ENCODE results near the gene KIN. TPM values are rescaled to one million over a fixed set of nuclear protein-coding genes. Genes with fewer than 3 reads are reported as not detected.

KIN gene
- polyA plus RNA-seq, 3 donors: 3.0 to 4.6 (median 3.1) TPM

GRCh38 chr10:7706534-7707073, 81.2 kb downstream of the KIN start:
- peaks cover 2 to 8% of the 10 kb centered on the region in 2 donors for H3K27me3 ChIP-seq (ENCODE audit: control insufficient read depth in 2 of 2, insufficient read depth in 2 of 2, low read length in 2 of 2)
- intact Hi-C loops (cut with micrococcal nuclease): no loop called here
- DNase-seq: no peak
- no peaks in the 10 kb centered on the region for H3K4me1 ChIP-seq (ENCODE audit: control insufficient read depth in 1 of 2, insufficient read depth in 2 of 2, low read length in 2 of 2)
- H3K79me2 ChIP-seq (ENCODE audit: insufficient read depth, low read length): no peaks in the 10 kb centered on the region
- 88% methylated on average over 1 of the region's 4 CpGs for WGBS (ENCODE audit: insufficient coverage)
- H3K4me3 ChIP-seq (replicated peaks in 1 of 3; ENCODE audit: low read depth in 2 of 3, low read length in 3 of 3): no peak overlapping the region
- H3K36me3 Mint-ChIP-seq: no peaks in the 10 kb centered on the region
- no peaks in the 10 kb centered on the region for H3K4me1 Mint-ChIP-seq
- H3K27ac Mint-ChIP-seq: no peak overlapping the region
- H3K27ac ChIP-seq (ENCODE audit: low read depth in 1 of 2, low read length in 2 of 2): no peak overlapping the region
- no peaks in the 10 kb centered on the region for H3K36me3 ChIP-seq (replicated peaks in 1 of 2; ENCODE audit: control insufficient read depth in 1 of 2, insufficient read depth in 2 of 2, low read length in 2 of 2)
- H4K20me1 ChIP-seq (ENCODE audit: insufficient read depth, low read length): no peaks in the 10 kb centered on the region
- H2AFZ ChIP-seq (ENCODE audit: insufficient read depth, low read depth, low read length, poor library complexity, severe bottlenecking): no peak overlapping the region
- no peak overlapping the region for H3K4me2 ChIP-seq (replicated peaks; ENCODE audit: extremely low read depth, low read length, poor library complexity, severe bottlenecking)
- H3K27me3 Mint-ChIP-seq (ENCODE audit: low read depth in 3 of 3): peaks cover 5 to 28% (median 8%) of the 10 kb centered on the region in 3 donors
- no peaks in the 10 kb centered on the region for H3K9me3 ChIP-seq (replicated peaks in 1 of 2; ENCODE audit: control insufficient read depth in 1 of 2, insufficient read depth in 1 of 2, low read length in 2 of 2)
- no peak for TF ChIP-seq CTCF (IDR thresholded peaks at IDR 0.05)
- no peak overlapping the region for H3K9ac ChIP-seq (ENCODE audit: insufficient read depth, low read length, poor library complexity, severe bottlenecking)
- peak overlapping the region in 1 of 2 donors; percentile 12 for H3K4me3 Mint-ChIP-seq
- H3K9me3 Mint-ChIP-seq: peaks cover 0 to 4% (median 0%) of the 10 kb centered on the region in 7 donors

- intact Hi-C loops (cut with micrococcal nuclease): no loop called here
- H3K36me3 Mint-ChIP-seq: no peaks in the 10 kb centered on the region
- TF ChIP-seq CTCF (IDR thresholded peaks at IDR 0.05): no peak
- Histone ChIP-seq H3K4me2 (replicated peaks; ENCODE audit: extremely low read depth, low read length, poor library complexity, severe bottlenecking) (no peak overlapping the region), H3K27me3 (ENCODE audit: control insufficient read depth in 2 of 2, insufficient read depth in 2 of 2, low read length in 2 of 2) (peaks cover 2 to 8% of the 10 kb centered on the region in 2 donors), H2AFZ (ENCODE audit: insufficient read depth, low read depth, low read length, poor library complexity, severe bottlenecking) (no peak overlapping the region), H3K9me3 (replicated peaks in 1 of 2; ENCODE audit: control insufficient read depth in 1 of 2, insufficient read depth in 1 of 2, low read length in 2 of 2) (no peaks in the 10 kb centered on the region), H3K4me3 (replicated peaks in 1 of 3; ENCODE audit: low read depth in 2 of 3, low read length in 3 of 3) (no peak overlapping the region), H3K79me2 (ENCODE audit: insufficient read depth, low read length) (no peaks in the 10 kb centered on the region), H3K9ac (ENCODE audit: insufficient read depth, low read length, poor library complexity, severe bottlenecking) (no peak overlapping the region), H4K20me1 (ENCODE audit: insufficient read depth, low read length) (no peaks in the 10 kb centered on the region), H3K4me1 (ENCODE audit: control insufficient read depth in 1 of 2, insufficient read depth in 2 of 2, low read length in 2 of 2) (no peaks in the 10 kb centered on the region), H3K27ac (ENCODE audit: low read depth in 1 of 2, low read length in 2 of 2) (no peak overlapping the region), H3K36me3 (replicated peaks in 1 of 2; ENCODE audit: control insufficient read depth in 1 of 2, insufficient read depth in 2 of 2, low read length in 2 of 2) (no peaks in the 10 kb centered on the region)
- H3K4me1 Mint-ChIP-seq: no peaks in the 10 kb centered on the region
- H3K4me3 Mint-ChIP-seq: peak overlapping the region in 1 of 2 donors; percentile 35
- H3K27me3 Mint-ChIP-seq (ENCODE audit: low read depth in 3 of 3): peaks cover 5 to 31% (median 14%) of the 10 kb centered on the region in 3 donors
- no peak overlapping the region for H3K27ac Mint-ChIP-seq
- peaks cover 0 to 2% (median 0%) of the 10 kb centered on the region in 7 donors for H3K9me3 Mint-ChIP-seq
- WGBS (ENCODE audit: insufficient coverage): no CpG with 5 or more reads among the region's 3 CpGs
- DNase-seq: no peak
These were observed 82.5 kb downstream of the KIN start for GRCh38 chr10:7705341-7705740.

Data from CD14-positive monocyte (primary cell).